ENCODE data around the gene HENMT1.

DNA sequence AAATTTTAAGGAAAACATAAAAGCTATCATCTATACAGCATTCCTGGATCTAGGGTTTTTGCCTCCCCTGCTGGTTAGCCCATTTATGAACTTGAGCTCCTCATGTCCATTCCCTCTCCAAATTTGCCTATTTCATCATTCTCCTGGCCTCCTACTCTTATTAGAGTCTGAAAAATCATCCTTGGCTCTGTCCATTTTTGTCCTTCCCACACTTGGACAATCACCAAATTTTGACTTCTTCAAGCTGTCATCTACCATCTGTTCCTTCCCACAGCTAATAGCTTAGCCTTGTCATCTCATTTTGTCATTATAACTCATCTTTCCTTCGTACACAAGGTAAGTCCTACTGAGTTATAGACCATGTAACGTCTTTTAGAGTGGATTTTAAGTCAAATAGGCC is 2.2 kb upstream of the HENMT1 start:
- TF ChIP-seq CTCF (conservative IDR thresholded peaks at IDR 0.05) (no peak), ZFX (IDR thresholded peaks at IDR 0.05) (no peak)
